Spleen (tissue), 11 donors: ENCODE results near the gene C18orf63. TPM values are rescaled to one million over a fixed set of nuclear protein-coding genes. Genes with fewer than 3 reads are reported as not detected.
A peak's percentile ranks its signal among the peaks of the same experiment; 100 is the strongest.

ENCODE experiments used
- DNase-seq: peaks from one replicate; pipeline ENCODE4 v3.0.0-alpha.2; 2020
- H3K27ac ChIP-seq, 8 donors: fragments of 200-600 bp; sonication (generic) in 7 of 8; 1 replicate in 4 of 8; 2 replicates in 4 of 8; pipeline versions ENCODE4 v1.5.0 to v1.8.0; 2016 to 2021; ENCODE audit warnings: inconsistent platforms in 4 of 8, mild to moderate bottlenecking in 4 of 8, moderate library complexity in 1 of 8
- H3K27me3 ChIP-seq, 7 donors: fragments of 200-600 bp; sonication (generic) in 6 of 7; replicated peaks in 1 of 7; 1 replicate in 4 of 7; 2 replicates in 3 of 7; pipeline versions ENCODE4 v1.5.0 to v1.8.0; 2016 to 2021; ENCODE audit warnings: inconsistent platforms in 3 of 7, mild to moderate bottlenecking in 1 of 7
- H3K36me3 ChIP-seq, 6 donors: fragments of 200-600 bp; sonication (generic) in 5 of 6; 1 replicate in 4 of 6; 2 replicates in 2 of 6; pipeline versions ENCODE4 v1.5.0 to v1.8.0; 2016 to 2021; ENCODE audit warnings: inconsistent platforms in 2 of 6
- H3K4me1 ChIP-seq, 6 donors: fragments of 200-600 bp; sonication (generic) in 5 of 6; 1 replicate in 3 of 6; 2 replicates in 3 of 6; pipeline versions ENCODE4 v1.5.0 to v1.8.0; 2016 to 2021; ENCODE audit warnings: inconsistent platforms in 3 of 6
- H3K4me3 ChIP-seq, 8 donors: fragments of 200-600 bp; sonication (generic) in 7 of 8; 1 replicate in 4 of 8; 2 replicates in 4 of 8; pipeline versions ENCODE4 v1.5.0 to v1.8.0; 2016 to 2021; ENCODE audit warnings: inconsistent platforms in 4 of 8, mild to moderate bottlenecking in 4 of 8, moderate library complexity in 2 of 8
- H3K9me3 ChIP-seq, 8 donors: fragments of 200-600 bp; sonication (generic) in 7 of 8; 1 replicate in 4 of 8; 2 replicates in 4 of 8; pipeline versions ENCODE4 v1.5.0 to v1.8.0; 2016 to 2021; ENCODE audit warnings: inconsistent platforms in 4 of 8
- CTCF ChIP-seq, 11 experiments: fragments of 200-600 bp in 7 of 11; fragments of 450-650 bp in 4 of 11; sonication (generic) in 4 of 11; IDR thresholded peaks in 8 of 11; conservative IDR thresholded peaks in 3 of 11; 1 replicate in 7 of 11; 2 replicates in 4 of 11; pipeline versions ENCODE4 v1.4.0 to v1.8.0; 2016 to 2021; ENCODE audit warnings: antibody characterized with exemption in 11 of 11, inconsistent platforms in 4 of 11, mild to moderate bottlenecking in 1 of 11
- POLR2A ChIP-seq, 3 donors: fragments of 450-650 bp; IDR thresholded peaks; one replicate each; pipeline ENCODE4 v1.5.1; 2017; ENCODE audit warnings: antibody characterized with exemption in 3 of 3, mild to moderate bottlenecking in 1 of 3
- POLR2AphosphoS5 ChIP-seq, 3 donors: sonication (generic); formaldehyde crosslinking; IDR thresholded peaks; one replicate each; pipeline ENCODE4 v1.5.1; 2017; ENCODE audit warnings: antibody characterized with exemption in 3 of 3
- WGBS, 5 donors: extraction: QIAGEN DNeasy Blood & Tissue Kit in 3 of 5; methylation state at CpG; one replicate each; pipeline versions ENCODE4 v1.1.5 to v1.1.7; 2013 to 2018; 5-methylcytosine and 5-hydroxymethylcytosine counted together
- intact Hi-C: fragments of 100-400 bp; cut with DNase I; formaldehyde crosslinking; loops from one replicate; pipeline ENCODE4 v1.15.0; 2023; ENCODE audit warnings: low total_unique reads
- polyA plus RNA-seq, 3 donors: library from polyadenylated mRNA; stranded (reverse); fragments of 200-250 nt; gene quantifications; one replicate each; pipeline ENCODE4 v1.2.1, GENCODE V29; 2013
- total RNA-seq, 7 donors: library from RNA; depleted of rRNA in 3 of 7; stranded (reverse); fragments of >200 nt in 3 of 7; fragmentation: NEBNext Ultra II Directional in 4 of 7; extraction: Animal tissue kit (Norgen Biotek cat#: 25700) in 4 of 7; gene quantifications; one replicate each; pipeline versions ENCODE4 v1.1.0 to v1.2.1, GENCODE V29; 2016 to 2021
- donor health status: healthy with polysubstance abuse.
- donor health status: DM: no; HTN: no; CAD: no; lungs with moderate emphysema.
- donor health status: DM: no; HTN: no; CAD: no.
- donor health status: Bipolar disorder and iron deficiency.
- donor health status: healthy.
- donor health status: DM: no; HTN: no; CAD: no.
- donor health status: DM: yes; HTN: yes; CAD: no.

Gene C18orf63
- total and polyA plus RNA-seq, 10 donors: 0.02 to 0.18 (median 0.13) TPM; not detected in 6

GRCh38 chr18:74276609-74277008 is 39.0 kb upstream of the C18orf63 start:
- 79 to 87% (median 85%) methylated on average over 10 of the region's 10 CpGs for WGBS, 5 donors
- H3K27me3 ChIP-seq: no peaks in the 10 kb centered on the region
- no peak for DNase-seq
- no peaks in the 10 kb centered on the region for H3K9me3 ChIP-seq
- H3K4me1 ChIP-seq: peaks cover 12 to 59% (median 37%) of the 10 kb centered on the region in 6 donors
- no peak overlapping the region for H3K27ac ChIP-seq
- H3K4me3 ChIP-seq: no peak overlapping the region
- H3K36me3 ChIP-seq: peaks cover 0 to 11% (median 0%) of the 10 kb centered on the region in 6 donors
- TF ChIP-seq CTCF (IDR thresholded peaks at IDR 0.05 in 8 of 11, conservative IDR thresholded peaks at IDR 0.05 in 3 of 11) (no peak), POLR2AphosphoS5 (IDR thresholded peaks at IDR 0.05) (no peak), POLR2A (IDR thresholded peaks at IDR 0.05) (no peak)
- intact Hi-C loops: no loop called here

GRCh38 chr18:74277296-74277695 is 38.3 kb upstream of the C18orf63 start:
- TF ChIP-seq POLR2AphosphoS5 (IDR thresholded peaks at IDR 0.05) (no peak), POLR2A (IDR thresholded peaks at IDR 0.05) (no peak), CTCF (IDR thresholded peaks at IDR 0.05 in 8 of 11, conservative IDR thresholded peaks at IDR 0.05 in 3 of 11) (no peak)
- H3K4me3 ChIP-seq: no peak overlapping the region
- DNase-seq: no peak
- H3K27me3 ChIP-seq: no peaks in the 10 kb centered on the region
- intact Hi-C loops: no loop called here
- no peaks in the 10 kb centered on the region for H3K9me3 ChIP-seq
- H3K27ac ChIP-seq: no peak overlapping the region
- peaks cover 0 to 11% (median 0%) of the 10 kb centered on the region in 6 donors for H3K36me3 ChIP-seq
- WGBS, 5 donors: 85 to 96% (median 93%) methylated on average over 2 of the region's 2 CpGs
- peaks cover 18 to 65% (median 43%) of the 10 kb centered on the region in 6 donors for H3K4me1 ChIP-seq

GRCh38 chr18:74278058-74278457 is 37.6 kb upstream of the C18orf63 start:
- H3K4me1 ChIP-seq: peaks cover 20 to 71% (median 49%) of the 10 kb centered on the region in 6 donors
- H3K9me3 ChIP-seq: no peaks in the 10 kb centered on the region
- DNase-seq: no peak
- no peaks in the 10 kb centered on the region for H3K27me3 ChIP-seq
- intact Hi-C loops: no loop called here
- H3K36me3 ChIP-seq: peaks cover 0 to 11% (median 0%) of the 10 kb centered on the region in 6 donors
- no peak overlapping the region for H3K4me3 ChIP-seq
- 83 to 90% (median 89%) methylated on average over 7 of the region's 7 CpGs for WGBS, 5 donors
- H3K27ac ChIP-seq: peak overlapping the region in 3 of 8 donors; percentile 27 to 51 (median 35)
- TF ChIP-seq CTCF (IDR thresholded peaks at IDR 0.05 in 8 of 11, conservative IDR thresholded peaks at IDR 0.05 in 3 of 11) (no peak), POLR2A (IDR thresholded peaks at IDR 0.05) (no peak), POLR2AphosphoS5 (IDR thresholded peaks at IDR 0.05) (no peak)

- intact Hi-C loops: no loop called here
- Histone ChIP-seq H3K27ac (peak overlapping the region in 4 of 8 donors; percentile 2 to 51 (median 26)), H3K9me3 (no peaks in the 10 kb centered on the region), H3K4me1 (peaks cover 20 to 72% (median 48%) of the 10 kb centered on the region in 6 donors), H3K27me3 (no peaks in the 10 kb centered on the region), H3K4me3 (no peak overlapping the region), H3K36me3 (peaks cover 0 to 11% (median 0%) of the 10 kb centered on the region in 6 donors)
- no peak for DNase-seq
- no peak for TF ChIP-seq POLR2AphosphoS5 (IDR thresholded peaks at IDR 0.05)
- no peak for TF ChIP-seq POLR2A (IDR thresholded peaks at IDR 0.05)
- no peak for TF ChIP-seq CTCF (IDR thresholded peaks at IDR 0.05 in 8 of 11, conservative IDR thresholded peaks at IDR 0.05 in 3 of 11)
- 90 to 98% (median 97%) methylated on average over 7 of the region's 7 CpGs for WGBS, 5 donors
Measured at GRCh38 chr18:74278983-74279382, 36.7 kb upstream of the C18orf63 start.
